Nucleus accumbens (tissue), 56 donors: Measurements from ENCODE around the gene FBXL13.

ENCODE experiments used
- DNase-seq, 56 donors: peaks; one replicate each; lab custom pipeline; 2025; lab: John Stamatoyannopoulos, UW

Gene FBXL13

DNA sequence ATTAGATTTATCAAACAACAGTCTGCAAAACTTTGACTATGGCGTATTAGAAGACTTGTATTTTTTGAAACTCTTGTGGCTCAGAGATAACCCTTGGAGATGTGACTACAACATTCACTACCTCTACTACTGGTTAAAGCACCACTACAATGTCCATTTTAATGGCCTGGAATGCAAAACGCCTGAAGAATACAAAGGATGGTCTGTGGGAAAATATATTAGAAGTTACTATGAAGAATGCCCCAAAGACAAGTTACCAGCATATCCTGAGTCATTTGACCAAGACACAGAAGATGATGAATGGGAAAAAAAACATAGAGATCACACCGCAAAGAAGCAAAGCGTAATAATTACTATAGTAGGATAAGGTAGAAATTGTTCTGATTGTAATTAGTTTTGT lies 130.4 kb downstream of the FBXL13 start:
- no peak for DNase-seq

DNA sequence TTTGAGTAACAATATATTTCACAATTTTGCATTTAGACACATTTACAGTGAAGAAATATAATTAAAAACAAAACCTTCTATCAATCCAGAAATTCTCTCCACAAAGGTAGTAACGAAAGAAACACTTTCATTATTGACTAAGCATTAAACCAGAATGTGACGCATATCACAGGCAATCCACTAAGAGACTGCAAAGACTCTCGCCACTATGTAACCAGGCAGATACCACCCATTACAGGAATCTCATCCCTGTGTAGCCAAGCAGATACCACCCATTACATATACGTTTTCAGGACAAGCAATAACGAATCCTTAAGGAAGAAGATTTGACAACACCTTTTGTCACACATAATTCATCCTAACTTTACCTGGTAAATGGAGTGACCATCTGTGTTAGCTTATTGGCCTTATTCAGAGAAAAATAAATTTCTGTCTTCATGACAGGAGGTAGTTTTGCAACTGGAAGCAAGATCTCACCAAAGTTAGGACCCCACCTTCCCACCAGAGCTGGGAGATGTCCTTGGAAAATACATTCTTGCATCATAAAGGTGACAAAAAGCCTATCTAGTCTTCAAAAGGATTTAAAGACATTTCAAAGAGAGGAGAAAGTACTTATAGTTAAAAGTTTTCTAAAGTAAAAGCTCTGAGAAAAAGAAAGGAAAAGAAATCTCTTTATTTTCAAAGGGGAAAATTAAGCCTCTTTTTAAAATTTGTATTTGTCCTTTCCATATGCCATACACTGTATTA lies 131.0 kb downstream of the FBXL13 start:
- DNase-seq: no peak

DNA sequence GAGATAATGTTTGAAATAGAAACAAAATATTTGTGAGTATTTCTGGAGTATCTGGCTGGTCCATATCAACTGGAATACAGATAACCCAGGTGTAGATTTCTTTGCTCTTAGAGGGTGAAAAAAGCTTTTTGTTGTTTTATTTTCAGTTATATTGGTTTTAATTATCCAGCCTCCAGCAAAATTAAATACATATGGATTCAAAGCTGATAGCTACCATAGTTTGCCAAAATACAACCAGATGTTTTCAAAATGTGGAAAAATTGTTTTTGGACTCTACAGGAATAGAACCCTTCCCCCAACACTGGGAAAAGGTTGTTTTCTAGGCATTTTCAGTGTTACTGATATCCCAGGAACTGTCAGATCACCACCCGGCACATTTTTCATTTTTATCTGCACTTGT lies 131.7 kb downstream of the FBXL13 start:
- DNase-seq: no peak

DNA sequence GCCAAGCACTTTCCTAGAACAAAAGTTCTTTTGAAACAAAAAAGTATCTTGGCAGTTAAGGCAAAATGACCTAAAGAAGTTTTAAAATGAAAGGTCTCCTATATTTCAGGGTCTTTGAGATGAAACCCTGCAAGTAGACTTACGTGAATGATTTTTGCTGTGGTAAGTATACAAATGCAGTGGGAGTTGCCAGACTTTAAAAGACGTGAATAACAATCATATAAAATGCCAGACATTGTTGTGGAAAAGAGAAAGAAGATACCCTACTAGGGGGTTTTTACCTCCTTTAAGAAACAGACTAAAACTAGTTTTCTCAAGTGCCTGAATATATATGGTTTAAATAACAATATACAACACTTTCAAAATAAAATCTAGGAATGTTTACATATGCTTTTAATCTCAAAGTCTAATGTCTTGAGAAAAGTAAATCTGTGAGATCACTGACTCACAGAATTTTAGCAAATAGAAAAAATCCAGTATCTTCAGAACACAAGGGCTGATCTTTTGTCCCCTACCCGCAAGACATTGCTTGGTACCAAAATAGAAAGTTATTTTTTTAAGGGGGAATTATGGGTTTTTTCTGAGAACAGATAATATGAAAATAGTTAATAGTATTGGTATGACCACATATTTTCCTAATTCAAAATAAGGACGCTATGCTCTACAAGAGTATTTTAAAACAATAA lies 132.3 kb downstream of the FBXL13 start:
- no peak for DNase-seq

DNA sequence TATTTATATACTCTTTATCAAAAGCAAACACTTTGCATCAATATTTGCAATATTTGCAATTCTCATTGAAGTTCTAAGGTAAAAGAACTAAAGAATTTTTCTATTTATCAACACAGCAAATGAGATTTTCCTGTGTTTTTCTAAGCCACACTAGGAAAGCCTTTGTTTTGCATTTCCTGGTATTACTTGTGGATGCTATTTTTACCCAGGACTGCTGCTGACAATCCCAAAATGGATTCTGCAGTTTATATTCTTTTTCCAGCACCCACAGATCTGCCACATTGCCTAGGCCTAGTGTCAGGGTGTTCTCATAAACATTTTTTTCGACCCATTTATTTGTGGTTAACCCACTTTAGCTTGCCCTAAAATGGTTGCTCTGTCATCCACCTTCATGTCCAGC lies 135.9 kb downstream of the FBXL13 start:
- no peak for DNase-seq

DNA sequence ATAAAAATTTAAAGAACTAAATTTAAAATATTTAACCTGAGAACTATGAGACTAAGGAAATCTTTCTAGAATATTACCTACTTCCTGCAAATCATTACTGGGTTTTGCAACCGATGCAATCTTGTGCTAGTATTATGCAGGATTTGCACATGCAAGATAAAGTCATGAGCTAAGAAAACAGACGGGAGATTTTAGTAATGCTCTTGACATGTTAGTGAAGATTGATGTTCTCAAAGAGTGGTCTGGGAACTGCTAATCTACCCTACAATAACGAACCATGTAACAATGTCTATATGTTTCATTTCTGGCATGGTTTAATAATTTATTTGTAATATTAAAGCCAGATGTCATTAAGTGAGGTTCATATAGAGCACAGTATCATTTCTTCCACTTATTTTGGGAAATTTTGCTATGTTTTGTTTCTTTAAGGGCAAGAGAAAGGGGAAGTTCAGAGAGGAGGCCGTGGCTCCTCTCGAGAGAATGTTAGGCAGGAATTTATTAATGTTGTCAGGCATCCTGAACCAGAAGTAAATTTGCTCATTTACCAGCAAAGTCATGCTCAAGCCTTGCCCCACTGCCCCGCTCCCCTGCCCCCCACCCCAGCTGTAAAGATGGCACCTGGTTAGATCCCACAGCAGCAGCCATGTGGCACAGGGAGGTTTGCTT lies 139.0 kb downstream of the FBXL13 start:
- no peak for DNase-seq

DNA sequence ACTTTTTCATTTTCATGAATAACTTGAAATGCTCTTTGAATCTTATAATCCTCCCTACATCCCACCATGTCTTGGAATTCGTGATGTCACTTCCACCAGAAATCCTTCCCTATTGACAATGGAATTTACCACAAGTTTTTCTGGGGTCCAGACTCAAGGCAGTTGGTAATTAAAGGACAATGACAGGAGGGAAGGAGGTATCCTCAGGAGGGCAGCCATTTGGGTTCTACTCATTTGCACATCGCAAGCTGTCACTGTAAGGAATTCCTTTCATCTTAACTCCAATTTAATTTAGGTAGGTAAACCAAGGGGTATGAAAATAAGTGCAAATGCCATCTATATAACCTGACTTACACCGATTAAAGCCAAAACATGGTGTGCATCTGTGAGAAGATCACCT lies 139.9 kb downstream of the FBXL13 start:
- no peak for DNase-seq

DNA sequence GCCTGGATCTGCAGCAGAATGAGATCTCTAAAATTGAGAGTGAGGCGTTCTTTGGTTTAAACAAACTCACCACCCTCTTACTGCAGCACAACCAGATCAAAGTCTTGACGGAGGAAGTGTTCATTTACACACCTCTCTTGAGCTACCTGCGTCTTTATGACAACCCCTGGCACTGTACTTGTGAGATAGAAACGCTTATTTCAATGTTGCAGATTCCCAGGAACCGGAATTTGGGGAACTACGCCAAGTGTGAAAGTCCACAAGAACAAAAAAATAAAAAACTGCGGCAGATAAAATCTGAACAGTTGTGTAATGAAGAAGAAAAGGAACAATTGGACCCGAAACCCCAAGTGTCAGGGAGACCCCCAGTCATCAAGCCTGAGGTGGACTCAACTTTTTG lies 140.4 kb downstream of the FBXL13 start:
- no peak for DNase-seq

DNA sequence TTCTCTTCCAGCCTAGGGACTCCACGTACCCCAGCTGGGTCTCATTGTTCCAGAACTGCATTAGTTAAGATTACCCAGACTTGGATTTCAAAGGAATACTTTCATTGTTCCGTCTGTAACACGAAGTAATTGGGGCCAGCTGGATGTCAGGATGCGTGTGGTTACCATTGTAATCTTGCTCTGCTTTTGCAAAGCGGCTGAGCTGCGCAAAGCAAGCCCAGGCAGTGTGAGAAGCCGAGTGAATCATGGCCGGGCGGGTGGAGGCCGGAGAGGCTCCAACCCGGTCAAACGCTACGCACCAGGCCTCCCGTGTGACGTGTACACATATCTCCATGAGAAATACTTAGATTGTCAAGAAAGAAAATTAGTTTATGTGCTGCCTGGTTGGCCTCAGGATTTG lies 140.8 kb downstream of the FBXL13 start:
- peak in 16 of 56 donors; percentile 1 to 56 (median 6) for DNase-seq

DNA sequence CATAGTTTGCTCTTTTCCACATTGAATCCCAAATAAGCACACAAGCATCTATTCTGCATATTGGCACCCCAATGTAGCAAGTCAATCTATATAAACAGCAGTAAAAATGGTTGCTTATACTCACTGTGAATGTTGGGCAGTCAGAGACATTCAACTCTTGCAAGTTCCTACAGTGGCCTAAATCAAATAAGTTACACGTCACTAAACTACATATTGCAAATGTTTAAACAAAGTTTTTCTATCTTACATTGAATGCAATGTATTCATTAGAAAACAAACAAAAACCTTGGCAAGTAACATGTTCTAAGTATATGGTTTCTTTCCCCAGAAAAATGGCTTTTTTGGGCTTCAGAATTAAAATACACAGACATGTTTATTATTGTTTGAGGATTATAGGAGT lies 142.8 kb downstream of the FBXL13 start:
- no peak for DNase-seq

DNA sequence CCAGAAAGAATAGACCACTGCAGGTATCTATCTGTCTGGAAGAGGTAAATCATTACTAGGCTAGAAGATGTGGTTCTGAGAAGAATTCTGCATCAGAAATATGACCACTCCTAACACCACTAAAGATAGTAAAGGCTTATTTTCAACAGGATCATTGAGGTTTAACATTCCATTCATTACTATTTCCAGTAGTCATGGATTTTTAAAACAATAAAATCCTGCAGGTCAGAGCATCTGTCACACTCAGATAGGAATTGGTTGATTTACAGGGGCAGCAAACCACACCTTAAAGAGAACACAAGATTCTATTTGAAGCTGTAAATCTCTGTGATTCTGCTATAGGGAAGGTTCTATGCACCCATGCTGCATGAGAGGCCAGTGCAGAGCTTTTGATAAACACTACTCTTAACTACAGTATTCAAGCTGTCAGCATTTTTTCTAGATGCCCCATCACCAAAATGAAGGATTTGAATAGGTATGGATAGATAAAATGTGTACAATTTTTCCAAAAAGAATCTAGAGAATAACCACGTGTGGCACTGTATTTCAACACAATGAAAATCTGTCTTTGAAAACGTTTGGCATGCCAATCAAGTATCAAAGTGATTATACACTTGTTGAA lies 147.2 kb downstream of the FBXL13 start:
- DNase-seq: no peak

DNA sequence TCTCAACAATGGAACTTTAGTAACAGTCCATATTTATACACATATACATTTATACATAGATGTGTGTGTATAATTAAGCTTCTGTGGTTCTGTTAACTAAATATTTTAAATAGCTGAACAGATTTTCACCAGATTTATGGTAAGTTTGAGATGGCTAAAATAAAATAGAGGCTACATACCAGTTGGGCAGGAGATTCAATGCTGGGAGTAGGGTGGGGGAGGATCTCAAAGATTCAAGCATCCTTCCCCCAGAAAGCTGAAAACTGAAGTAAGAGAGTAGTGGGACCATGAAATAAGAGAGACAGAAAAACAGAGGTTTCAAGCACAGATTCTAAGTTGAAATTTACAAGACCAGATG lies 147.8 kb downstream of the FBXL13 start:
- DNase-seq: no peak

DNA sequence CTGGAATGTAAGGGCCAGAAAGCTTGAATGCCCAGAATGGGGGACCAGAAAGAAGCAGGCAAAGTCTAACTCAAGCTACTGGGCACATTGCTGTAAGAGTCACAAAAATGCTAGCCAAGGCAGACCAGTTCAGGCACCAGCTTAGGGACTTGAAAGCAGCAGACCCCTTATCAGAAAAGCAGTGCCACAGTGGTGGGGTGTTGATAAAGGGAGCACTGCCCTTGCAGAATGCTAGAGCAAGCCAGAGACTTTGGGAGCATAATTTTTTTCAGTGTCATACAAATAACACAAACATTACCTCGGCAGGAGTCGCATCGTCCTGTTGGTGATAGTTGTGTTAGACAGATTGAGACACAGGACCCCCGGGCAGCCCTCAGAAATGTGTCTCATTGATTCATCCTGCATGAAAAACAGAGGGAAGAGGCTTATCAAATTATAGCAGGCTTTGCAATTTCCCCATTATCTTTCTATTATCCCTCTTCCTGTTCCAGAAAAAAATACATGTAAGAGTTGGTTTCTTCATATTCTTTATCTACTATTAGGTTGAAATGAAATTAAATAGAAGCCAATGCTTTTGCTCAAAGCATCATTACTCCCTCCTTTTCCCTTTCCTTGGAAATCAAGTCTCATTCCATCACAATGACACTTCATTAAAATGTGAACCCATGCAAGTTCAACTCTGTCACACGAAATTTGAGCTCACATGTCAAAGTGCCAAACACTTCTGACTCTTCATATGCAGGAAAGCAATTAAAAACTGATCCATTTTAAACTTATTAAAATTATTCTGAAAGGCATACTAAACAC lies 148.4 kb downstream of the FBXL13 start:
- DNase-seq: no peak

DNA sequence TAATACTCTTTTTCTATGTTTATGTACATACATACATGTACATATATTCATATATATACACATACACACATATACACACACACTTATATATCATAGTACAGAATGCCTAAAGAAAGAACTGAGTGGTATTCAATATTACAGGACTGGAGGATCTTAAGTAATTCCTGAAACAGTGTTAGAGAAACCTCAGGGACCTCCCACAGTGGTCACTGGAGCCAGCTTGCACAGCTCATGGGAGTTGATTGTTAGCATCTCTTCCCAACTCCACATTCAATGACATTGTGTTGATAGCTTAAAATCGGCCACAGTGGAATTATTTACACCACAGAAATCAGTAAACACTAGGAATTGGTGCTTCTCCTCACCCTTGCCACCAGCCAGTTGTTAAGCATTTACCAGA lies 155.8 kb downstream of the FBXL13 start:
- no peak for DNase-seq

DNA sequence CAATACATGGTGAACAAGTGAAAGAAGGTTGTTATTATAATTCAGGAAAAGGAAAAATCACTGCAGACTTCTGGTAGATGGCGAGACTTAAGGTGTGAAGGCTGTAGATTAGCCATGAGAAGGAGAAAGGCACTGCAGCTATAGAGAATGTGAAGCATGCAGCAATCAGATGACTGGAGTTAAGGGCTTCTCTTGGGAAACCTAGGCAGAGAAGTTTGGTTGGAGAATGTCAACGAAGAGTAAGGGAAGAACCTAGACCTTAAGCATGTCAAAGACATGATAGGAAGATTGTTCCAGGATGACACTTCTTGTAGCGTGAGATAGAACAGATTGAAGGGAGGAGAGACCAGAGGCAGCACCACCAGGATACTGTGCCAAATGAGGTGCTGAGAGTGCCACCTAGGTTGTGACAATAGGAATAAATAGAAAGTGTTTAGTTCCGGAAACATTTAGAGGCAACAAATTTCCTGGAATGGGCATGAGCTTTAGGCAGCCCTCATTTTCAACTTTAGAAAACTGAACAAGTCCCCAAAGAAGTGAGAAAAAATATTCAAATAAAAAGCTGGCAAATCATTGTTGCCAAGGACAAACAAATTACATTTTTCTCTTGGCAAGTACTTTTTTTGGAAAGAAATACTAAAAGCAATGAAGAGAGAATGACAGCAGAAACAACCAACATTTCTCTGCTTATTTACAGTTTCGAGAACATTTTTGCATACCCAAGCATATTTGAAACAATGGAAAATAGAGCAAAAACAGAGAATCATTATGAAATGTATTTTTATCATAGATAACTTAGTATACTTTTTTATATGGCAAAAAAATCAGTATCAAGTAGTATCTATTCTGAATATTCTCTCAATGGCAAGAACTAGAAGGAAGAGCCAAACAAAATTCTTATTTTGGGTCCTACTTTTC lies 156.9 kb downstream of the FBXL13 start:
- DNase-seq: no peak

DNA sequence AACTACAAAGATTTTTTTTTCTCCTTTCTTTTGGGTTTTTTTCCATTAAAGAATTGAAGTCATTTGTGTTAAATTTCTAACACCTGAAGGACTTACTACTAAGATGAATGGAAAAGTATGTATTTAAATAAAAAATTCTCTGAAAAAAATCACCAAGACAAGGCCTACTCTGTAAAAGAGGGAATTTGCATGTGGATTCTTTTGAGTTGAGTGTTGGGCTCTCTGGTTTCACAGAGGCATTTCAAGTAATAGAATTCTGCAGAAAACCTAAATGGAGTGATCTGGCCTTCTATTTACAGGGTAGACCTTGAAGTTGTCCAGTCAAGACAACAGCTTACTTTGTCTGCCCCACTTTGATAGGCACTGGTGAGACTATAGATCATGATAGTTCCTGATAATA lies 157.7 kb downstream of the FBXL13 start:
- no peak for DNase-seq

DNA sequence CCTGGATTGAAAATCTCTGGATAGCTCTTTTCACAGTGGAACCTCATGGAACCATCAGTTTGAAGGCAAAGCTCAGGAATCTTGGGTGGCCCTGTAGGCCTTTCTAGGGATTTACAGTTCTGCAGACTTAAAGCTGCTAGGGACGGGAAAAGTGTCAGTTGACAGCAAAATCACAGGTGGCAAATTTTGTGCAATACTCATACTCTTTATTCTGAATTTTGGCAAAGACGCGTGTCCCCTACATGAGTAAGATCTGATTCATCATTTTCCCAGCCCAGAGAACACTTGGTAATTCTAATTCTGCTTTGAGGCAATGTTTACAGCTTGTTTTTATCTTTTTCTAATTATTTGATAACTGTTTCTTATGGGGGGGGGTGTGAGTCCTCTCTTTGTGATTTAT lies 158.2 kb downstream of the FBXL13 start:
- no peak for DNase-seq

DNA sequence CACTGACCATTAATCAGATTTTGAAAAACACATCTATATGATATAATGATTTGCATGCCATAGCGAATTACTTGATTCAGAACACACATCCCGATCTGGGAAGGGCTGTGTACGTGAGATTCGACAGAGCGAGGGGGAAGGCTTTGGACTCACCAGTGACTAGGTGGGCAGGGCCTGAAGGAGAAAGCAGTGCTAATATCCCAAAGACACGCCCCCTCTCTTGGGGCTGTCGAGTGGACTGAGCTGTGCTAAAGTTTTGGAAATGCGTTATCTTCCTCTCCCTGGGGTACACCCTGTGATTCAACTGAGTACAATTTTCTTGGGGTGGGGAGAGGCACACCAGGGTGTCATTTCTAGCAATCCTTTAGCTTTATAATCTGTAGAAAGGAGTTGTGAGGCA lies 160.0 kb downstream of the FBXL13 start:
- DNase-seq: no peak

DNA sequence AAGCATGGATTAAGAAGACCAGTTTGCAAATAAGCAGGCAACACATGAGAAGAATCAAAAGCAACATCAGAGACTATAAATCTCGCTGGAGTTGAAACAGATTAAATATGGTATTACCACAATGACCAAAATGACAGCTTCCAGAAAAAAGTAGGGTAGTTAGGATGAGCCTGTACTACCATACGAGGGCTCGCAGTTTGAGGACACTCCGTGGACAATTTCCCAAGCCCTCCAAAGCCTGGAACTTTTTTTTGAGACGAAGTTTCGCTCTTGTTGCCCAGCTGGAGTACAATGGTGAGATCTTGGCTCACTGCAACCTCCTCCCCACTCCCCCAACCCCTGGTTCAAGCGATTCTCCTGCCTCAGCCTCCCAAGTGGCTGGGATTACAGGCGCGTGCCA lies 160.8 kb downstream of the FBXL13 start:
- DNase-seq: no peak

DNA sequence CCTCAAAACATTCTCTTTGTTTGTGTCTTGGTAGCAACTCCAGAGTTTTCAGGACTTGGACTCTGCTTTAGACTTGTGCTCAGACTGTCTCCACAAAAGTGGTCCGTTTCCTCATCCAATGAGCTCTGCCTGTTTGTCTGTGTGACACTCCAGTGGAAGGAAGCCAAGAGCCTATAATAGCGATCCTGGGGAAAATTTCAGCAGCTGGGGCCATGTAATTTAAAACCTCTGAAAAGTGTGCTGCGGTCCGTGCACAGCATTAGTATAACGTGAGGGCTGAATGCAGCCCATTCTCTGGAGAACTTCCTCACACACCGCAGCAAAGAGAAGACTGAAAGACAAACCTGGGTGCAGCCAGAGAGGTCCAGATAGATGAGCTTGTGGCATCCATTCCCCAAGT lies 161.9 kb downstream of the FBXL13 start, which contains the start of gene LRRC17:
TSS of gene LRRC17 (plus strand) at position 259 of the 400 bp plus-strand sequence. CDS start 20,914 bp downstream, outside the sequence.
- peak in 1 of 56 donors; percentile 8 for DNase-seq
